HCT116 (cell line): Measurements from ENCODE around the gene FANCM. TPM values are rescaled to one million over a fixed set of nuclear protein-coding genes. Genes with fewer than 3 reads are reported as not detected.

Experiments used
- ATAC-seq: fragments of 200-7000 bp; cut with Tn5 transposase; 2 replicates; pipeline ENCODE4 v1.9.1; 2020; ENCODE audit warnings: mild to moderate bottlenecking, moderate library complexity
- BruUV-seq: library from RNA; stranded (reverse); fragments of 400-500 nt; replicated peaks from 2 replicates; lab custom pipeline; 2021; lab: Mats Ljungman, UMichigan
- CTCF ChIA-PET: fragments of 300-600 bp; sonication (Branson Sonifier 250); formaldehyde crosslinking; loops from one replicate; lab custom pipeline; 2021; ENCODE audit warnings: antibody characterized with exemption; lab: Charles Lee
- POLR2A ChIA-PET: fragments of 300-600, 350-600 bp; sonication (Branson Sonifier 250); formaldehyde crosslinking; loops from one replicate; lab custom pipeline; 2021; ENCODE audit warnings: antibody characterized with exemption; lab: Charles Lee
- RAD21 ChIA-PET, 2 experiments: fragments of 300-600 bp; sonication (Branson Sonifier 250); formaldehyde crosslinking; loops; one replicate each; lab custom pipeline; 2023; ENCODE audit warnings: low total read pairs in 2 of 2; ENCODE audit not compliant: uncharacterized antibody in 2 of 2, unreplicated experiment in 2 of 2, low non-redundant PET in 1 of 2; lab: Charles Lee
- DNase-seq: peaks from one replicate; pipeline ENCODE4 v3.0.0-alpha.2; 2010; ENCODE audit warnings: low read depth, low spot score
- H2AFZ ChIP-seq: fragments of 200-600 bp; shearing (Covaris generic), sonication (generic); 2 replicates; pipeline ENCODE4 v1.6.1; 2017; ENCODE audit warnings: low read depth, mixed run types, mixed read lengths, antibody characterized with exemption, low read length; ENCODE audit not compliant: poor library complexity, severe bottlenecking
- H3K27ac ChIP-seq: 2 replicates; pipeline ENCODE4 v1.5.1; 2012; ENCODE audit warnings: low read depth, low read length
- H3K27me3 ChIP-seq: fragments of 200-600 bp; sonication (generic); 2 replicates; pipeline ENCODE4 v1.6.1; 2016; ENCODE audit warnings: mixed run types, low read length, mixed read lengths; ENCODE audit not compliant: insufficient read depth
- H3K36me3 ChIP-seq, 2 experiments: fragments of 200-500 bp in 1 of 2; fragments of 200-600 bp in 1 of 2; sonication (Bioruptor generic) in 1 of 2; sonication (generic) in 1 of 2; 2 replicates each; pipeline versions ENCODE4 v1.5.1 to v1.6.1; 2014 to 2016; ENCODE audit warnings: low read length in 2 of 2, inconsistent platforms in 1 of 2, mixed read lengths in 1 of 2, mixed run types in 1 of 2; ENCODE audit not compliant: insufficient read depth in 2 of 2, control insufficient read depth in 1 of 2
- H3K4me1 ChIP-seq, 2 experiments: fragments of 200-600 bp in 1 of 2; sonication (generic) in 1 of 2; 2 replicates each; pipeline versions ENCODE4 v1.5.1 to v1.6.1; 2012 to 2017; ENCODE audit warnings: low read length in 2 of 2, inconsistent platforms in 1 of 2, mild to moderate bottlenecking in 1 of 2, mixed read lengths in 1 of 2, mixed run types in 1 of 2, moderate library complexity in 1 of 2; ENCODE audit not compliant: insufficient read depth in 2 of 2, control insufficient read depth in 1 of 2
- H3K4me2 ChIP-seq: fragments of 200-600 bp; sonication (generic); 2 replicates; pipeline ENCODE4 v1.6.1; 2017; ENCODE audit warnings: mixed run types, low read length, mixed read lengths
- H3K4me3 ChIP-seq, 2 experiments: fragments of 200-600 bp in 1 of 2; sonication (generic) in 1 of 2; replicated peaks in 1 of 2; 2 replicates each; pipeline ENCODE4 v1.5.1; 2011 to 2016; ENCODE audit warnings: low read length in 2 of 2, control low read depth in 1 of 2, low read depth in 1 of 2, mild to moderate bottlenecking in 1 of 2, mixed read lengths in 1 of 2, mixed run types in 1 of 2
- H3K79me2 ChIP-seq: fragments of 200-600 bp; sonication (generic); 2 replicates; pipeline ENCODE4 v1.6.1; 2017; ENCODE audit warnings: mild to moderate bottlenecking, mixed run types, low read length, moderate library complexity, mixed read lengths; ENCODE audit not compliant: insufficient read depth
- H3K9ac ChIP-seq: fragments of 200-600 bp; sonication (generic); 2 replicates; pipeline ENCODE4 v1.6.1; 2016; ENCODE audit warnings: low read length, mixed read lengths
- H3K9me2 ChIP-seq: fragments of 200-600 bp; sonication (generic), shearing (Covaris generic); 2 replicates; pipeline ENCODE4 v1.6.1; 2017; ENCODE audit warnings: mixed run types, mild to moderate bottlenecking, moderate library complexity; ENCODE audit not compliant: insufficient read depth
- H3K9me3 ChIP-seq, 2 experiments: fragments of 200-500 bp in 1 of 2; fragments of 200-600 bp in 1 of 2; sonication (Bioruptor generic) in 1 of 2; sonication (generic) in 1 of 2; 2 replicates each; pipeline ENCODE4 v1.6.1; 2014 to 2017; ENCODE audit warnings: low read length in 2 of 2, mixed read lengths in 2 of 2, inconsistent platforms in 1 of 2, low read depth in 1 of 2, mild to moderate bottlenecking in 1 of 2, mixed run types in 1 of 2, moderate library complexity in 1 of 2; ENCODE audit not compliant: control insufficient read depth in 1 of 2, insufficient read depth in 1 of 2
- H4K20me1 ChIP-seq: fragments of 200-600 bp; sonication (generic), shearing (Covaris generic); 2 replicates; pipeline ENCODE4 v1.6.1; 2017; ENCODE audit warnings: mixed run types, mild to moderate bottlenecking, moderate library complexity; ENCODE audit not compliant: insufficient read depth
- CBX3 ChIP-seq: IDR thresholded peaks from 2 replicates; pipeline ENCODE4 v1.6.1; 2012; ENCODE audit warnings: low read depth
- CEBPB ChIP-seq: IDR thresholded peaks from 2 replicates; pipeline ENCODE4 v1.6.1; 2012; ENCODE audit warnings: low read depth
- EGR1 ChIP-seq: IDR thresholded peaks from 2 replicates; pipeline ENCODE4 v1.6.1; 2012; ENCODE audit warnings: low read depth
- EZH2 ChIP-seq: fragments of 200-600 bp; sonication (generic); IDR thresholded peaks from 2 replicates; pipeline ENCODE4 v1.6.1; 2017; ENCODE audit warnings: antibody characterized with exemption, mixed run types
- POLR2A ChIP-seq: IDR thresholded peaks from 2 replicates; pipeline ENCODE4 v1.7.0; 2011; ENCODE audit warnings: borderline replicate concordance; ENCODE audit not compliant: insufficient read depth, insufficient read length; ENCODE audit errors: extremely low read depth
- POLR2AphosphoS5 ChIP-seq: IDR thresholded peaks from 2 replicates; pipeline ENCODE4 v1.6.1; 2011; ENCODE audit warnings: mild to moderate bottlenecking, low read depth, low read length, moderate library complexity
- RAD21 ChIP-seq: IDR thresholded peaks from 2 replicates; pipeline ENCODE4 v1.6.1; 2012; ENCODE audit warnings: low read depth, mild to moderate bottlenecking
- TCF7L2 ChIP-seq: IDR thresholded peaks from 2 replicates; pipeline ENCODE4 v1.7.0; 2011; ENCODE audit warnings: borderline replicate concordance, inconsistent platforms; ENCODE audit not compliant: insufficient read depth, insufficient read length; ENCODE audit errors: extremely low read depth
- YY1 ChIP-seq: IDR thresholded peaks from 2 replicates; pipeline ENCODE4 v1.6.1; 2011; ENCODE audit warnings: low read length, low read depth, moderate library complexity, mild to moderate bottlenecking; ENCODE audit not compliant: insufficient replicate concordance; ENCODE audit errors: extremely low read depth
- ZFX ChIP-seq: fragments of 450-650 bp; IDR thresholded peaks from 2 replicates; pipeline ENCODE4 v1.6.1; 2017
- intact Hi-C: fragments of 100-400 bp; cut with micrococcal nuclease; formaldehyde crosslinking; loops from 2 replicates; pipeline ENCODE4 v1.10.0; 2022
- total RNA-seq: library from RNA; stranded (reverse); gene quantifications from one replicate; pipeline ENCODE4 v1.2.1, GENCODE V29; 2021; ENCODE audit not compliant: unreplicated experiment
- TF ChIP-seq, protein P1 (sequence below), 3 experiments: fragments of 200-600 bp in 1 of 3; sonication (generic) in 1 of 3; IDR thresholded peaks in 2 of 3; conservative IDR thresholded peaks in 1 of 3; 2 replicates each; pipeline ENCODE4 v1.5.1; 2012 to 2017; ENCODE audit warnings: low read depth in 2 of 3, low read length in 2 of 3, antibody characterized with exemption in 1 of 3, borderline replicate concordance in 1 of 3, control low read depth in 1 of 3, mild to moderate bottlenecking in 1 of 3, mixed read lengths in 1 of 3, mixed run types in 1 of 3, moderate library complexity in 1 of 3; ENCODE audit not compliant: insufficient read depth in 1 of 3

FANCM gene
- total RNA-seq, 1 experiment from 2014 or later = 10.9 TPM

DNA sequence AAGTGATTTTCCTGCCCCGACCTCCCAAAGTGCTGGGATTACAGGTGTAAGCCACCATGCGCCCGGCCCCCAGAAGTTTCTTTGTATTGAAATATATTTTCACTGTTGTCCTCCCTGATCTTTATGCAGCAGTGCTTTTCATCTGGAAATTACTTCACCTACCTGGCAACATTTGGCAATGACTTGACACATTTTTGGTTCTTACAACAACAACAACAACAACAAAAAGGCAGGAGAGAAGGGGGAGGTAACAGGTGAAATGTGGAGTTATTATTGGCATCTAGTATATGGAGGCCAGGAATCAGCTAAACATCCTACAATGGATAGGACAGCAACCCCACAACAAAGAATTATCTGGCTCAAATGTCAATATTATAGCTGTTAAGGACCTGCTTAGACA, 13.9 kb downstream of the FANCM start:
- no peak overlapping the region for H3K4me2 ChIP-seq
- H4K20me1 ChIP-seq = no peaks in the 10 kb centered on the region
- no peak overlapping the region for H3K27ac ChIP-seq
- ChIA-PET POLR2A (interaction anchor here (1.3 kb wide), 1 partner anchor 9 kb away, joined by 3 read pairs; no protein-coding TSS in a partner anchor), CTCF (no interaction called here), RAD21 (no interaction called here)
- ATAC-seq (no peak), DNase-seq (no peak)
- H3K9ac ChIP-seq = no peak overlapping the region
- no peaks in the 10 kb centered on the region for H3K4me1 ChIP-seq
- intact Hi-C loops = no loop called here
- no peaks in the 10 kb centered on the region for H3K9me2 ChIP-seq
- no peaks in the 10 kb centered on the region for H3K36me3 ChIP-seq
- H2AFZ ChIP-seq = no peak overlapping the region
- H3K79me2 ChIP-seq = peaks cover 8% of the 10 kb centered on the region
- no peak for TF ChIP-seq POLR2AphosphoS5
- no peak for TF ChIP-seq ZFX
- no peak for TF ChIP-seq EZH2
- no peak for TF ChIP-seq EGR1
- TF ChIP-seq TCF7L2 = no peak
- TF ChIP-seq CBX3 = no peak
- TF ChIP-seq POLR2A = no peak
- TF ChIP-seq CEBPB = no peak
- no peak for TF ChIP-seq RAD21
- no peak for TF ChIP-seq YY1
- TF ChIP-seq, protein P1, sequence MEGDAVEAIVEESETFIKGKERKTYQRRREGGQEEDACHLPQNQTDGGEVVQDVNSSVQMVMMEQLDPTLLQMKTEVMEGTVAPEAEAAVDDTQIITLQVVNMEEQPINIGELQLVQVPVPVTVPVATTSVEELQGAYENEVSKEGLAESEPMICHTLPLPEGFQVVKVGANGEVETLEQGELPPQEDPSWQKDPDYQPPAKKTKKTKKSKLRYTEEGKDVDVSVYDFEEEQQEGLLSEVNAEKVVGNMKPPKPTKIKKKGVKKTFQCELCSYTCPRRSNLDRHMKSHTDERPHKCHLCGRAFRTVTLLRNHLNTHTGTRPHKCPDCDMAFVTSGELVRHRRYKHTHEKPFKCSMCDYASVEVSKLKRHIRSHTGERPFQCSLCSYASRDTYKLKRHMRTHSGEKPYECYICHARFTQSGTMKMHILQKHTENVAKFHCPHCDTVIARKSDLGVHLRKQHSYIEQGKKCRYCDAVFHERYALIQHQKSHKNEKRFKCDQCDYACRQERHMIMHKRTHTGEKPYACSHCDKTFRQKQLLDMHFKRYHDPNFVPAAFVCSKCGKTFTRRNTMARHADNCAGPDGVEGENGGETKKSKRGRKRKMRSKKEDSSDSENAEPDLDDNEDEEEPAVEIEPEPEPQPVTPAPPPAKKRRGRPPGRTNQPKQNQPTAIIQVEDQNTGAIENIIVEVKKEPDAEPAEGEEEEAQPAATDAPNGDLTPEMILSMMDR (IDR thresholded peaks at IDR 0.05 in 2 of 3, conservative IDR thresholded peaks at IDR 0.05 in 1 of 3; ENCODE audit: borderline replicate concordance in 1 of 3, insufficient read depth in 1 of 3, low read depth in 2 of 3, low read length in 2 of 3) = no peak
- BruUV-seq = no TSS peak
- H3K4me3 ChIP-seq = no peak overlapping the region
- H3K9me3 ChIP-seq = no peaks in the 10 kb centered on the region
- no peaks in the 10 kb centered on the region for H3K27me3 ChIP-seq
